ENCODE results near the gene PVALEF.
"Not testable (repeated sequence)": the region's sequence is repeated elsewhere in the genome, so short reads cannot be mapped to it uniquely, and the experiment has no call there.

The PVALEF gene

DNA sequence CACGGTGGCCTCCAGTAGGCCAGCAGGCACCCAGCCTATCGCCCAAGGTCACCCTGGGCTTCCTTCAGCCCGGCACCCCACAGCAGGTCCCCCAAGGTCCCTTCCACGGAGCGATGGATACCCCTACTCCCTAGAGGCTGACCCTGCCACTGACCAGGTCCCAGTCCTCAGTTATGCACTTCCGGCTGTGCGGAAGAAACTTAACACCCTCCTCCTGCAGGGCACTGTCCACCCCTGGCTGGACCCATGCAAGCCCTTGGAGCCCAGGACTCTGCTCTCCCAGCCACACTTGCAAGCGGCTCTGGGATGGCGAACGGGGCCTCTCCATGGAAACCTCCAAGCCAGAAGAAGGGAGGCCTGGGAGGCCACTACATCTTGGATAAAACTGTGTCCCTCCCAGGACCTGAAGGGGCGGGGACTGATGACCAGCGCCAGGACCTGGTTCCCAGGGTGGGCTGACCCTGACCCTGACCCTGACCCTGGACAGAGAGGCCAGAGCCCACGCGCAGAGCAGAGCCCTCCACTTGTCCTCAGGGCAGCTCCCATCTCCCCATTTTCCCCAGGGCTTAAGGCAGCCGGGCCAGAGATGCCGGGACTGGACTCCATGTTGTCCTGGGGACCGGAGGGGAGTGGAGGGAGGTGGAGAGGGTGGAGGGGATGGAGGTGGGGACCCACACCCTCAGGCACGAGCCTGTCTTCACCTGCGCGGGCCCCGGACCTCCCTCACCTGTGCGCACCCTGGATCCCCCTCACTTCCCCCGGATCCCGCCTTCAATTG is 56.7 kb downstream of the PVALEF start:
- no peak for DNase-seq

DNA sequence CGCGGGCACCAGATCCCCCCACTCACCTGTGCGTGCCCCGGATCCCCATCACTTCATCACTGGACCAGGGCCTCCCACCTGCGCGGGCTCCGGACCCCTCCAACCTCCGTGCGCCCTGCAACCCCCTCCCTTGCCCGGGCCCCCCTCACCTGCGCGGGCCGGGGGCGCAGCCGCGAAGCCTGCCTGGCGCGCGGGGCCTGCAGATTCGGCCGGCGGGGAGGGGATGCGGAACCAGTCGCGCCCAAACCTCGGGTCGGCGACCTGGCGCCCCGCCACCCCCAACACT is 57.3 kb downstream of the PVALEF start:
- DNase-seq = no peak

DNA sequence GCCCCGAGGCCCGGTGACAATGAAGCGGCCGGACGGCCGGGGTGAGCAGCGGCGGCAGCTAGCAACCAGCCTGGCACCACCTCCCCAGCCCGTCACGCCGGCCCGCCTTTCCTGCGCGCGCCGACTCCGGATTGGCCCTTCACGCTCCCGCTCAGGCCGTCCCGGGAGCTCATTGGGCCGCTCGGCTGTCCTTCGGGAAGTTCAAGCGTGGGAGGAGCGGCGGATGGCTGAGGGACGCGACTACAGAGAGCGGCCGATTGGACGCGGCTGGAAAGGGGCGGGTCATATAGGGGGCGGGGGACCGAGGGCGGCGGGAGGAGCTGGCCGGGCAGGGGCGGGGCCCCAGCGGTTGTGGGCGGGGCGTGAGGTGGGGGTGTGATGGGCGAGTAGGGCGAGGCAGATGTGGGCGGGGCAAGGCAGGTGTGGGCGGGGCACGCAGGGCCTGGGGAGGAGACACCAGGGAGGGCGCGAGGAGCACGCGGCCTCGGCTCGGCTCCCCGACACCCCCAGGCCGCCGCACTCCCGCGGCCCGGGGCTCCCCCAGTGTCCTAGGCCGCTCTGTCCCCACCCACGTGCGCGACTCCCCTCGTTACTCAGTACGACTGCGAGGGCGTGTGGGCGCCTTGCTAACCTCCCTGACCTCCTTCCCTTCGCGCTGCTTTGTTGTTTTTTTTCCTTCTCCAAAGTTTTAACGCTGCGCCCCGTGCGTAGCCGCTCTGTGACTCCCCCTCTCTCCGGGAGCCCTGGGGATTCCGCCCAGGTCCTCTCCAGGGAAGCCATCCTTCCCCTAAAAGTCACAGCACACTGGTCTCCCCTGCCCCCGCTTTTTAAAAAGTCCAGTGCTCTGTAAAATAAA is 57.8 kb downstream of the PVALEF start, which contains the start of gene CEP131:
TSS of gene CEP131 (minus strand) at position 60 of the 856 bp plus-strand sequence. CDS start 2,909 bp downstream, outside the sequence.
- peak; percentile 98 for DNase-seq

DNA sequence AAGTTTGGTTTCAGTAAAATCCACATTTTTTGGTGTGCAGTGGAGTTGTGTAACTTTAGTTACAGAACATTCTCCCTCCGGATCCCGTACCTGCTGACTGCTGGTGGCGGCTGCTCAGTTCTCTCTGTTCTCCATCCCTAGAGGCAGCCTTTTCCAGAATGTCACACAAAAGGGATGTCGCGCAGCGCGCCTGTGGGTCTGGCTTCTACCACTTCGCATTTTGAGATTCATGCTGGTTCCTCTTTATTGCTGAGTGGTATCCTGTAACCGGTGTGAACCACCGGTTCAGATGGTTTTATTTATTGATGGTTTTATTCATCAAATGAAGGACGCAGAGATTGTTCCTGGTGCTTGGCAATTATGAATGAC is 58.4 kb downstream of the PVALEF start:
- no peak for DNase-seq

DNA sequence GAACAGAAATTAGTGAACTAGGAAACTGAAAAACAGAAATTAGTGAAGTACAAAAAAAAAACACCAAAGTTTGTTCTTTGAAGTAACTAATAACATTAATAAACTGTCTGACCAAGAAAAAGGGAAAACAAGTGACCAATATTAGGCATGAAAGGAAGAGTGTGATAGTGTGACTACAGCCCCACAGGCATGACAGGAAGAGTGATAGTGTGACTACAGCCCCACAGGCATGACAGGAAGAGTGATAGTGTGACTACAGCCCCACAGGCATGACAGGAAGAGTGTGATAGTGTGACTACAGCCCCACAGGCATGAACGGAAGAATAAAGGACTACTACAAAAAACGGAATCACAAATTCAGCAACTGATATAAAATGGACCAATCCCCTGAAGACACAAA is 62.3 kb downstream of the PVALEF start:
- not testable (repeated sequence) for DNase-seq

DNA sequence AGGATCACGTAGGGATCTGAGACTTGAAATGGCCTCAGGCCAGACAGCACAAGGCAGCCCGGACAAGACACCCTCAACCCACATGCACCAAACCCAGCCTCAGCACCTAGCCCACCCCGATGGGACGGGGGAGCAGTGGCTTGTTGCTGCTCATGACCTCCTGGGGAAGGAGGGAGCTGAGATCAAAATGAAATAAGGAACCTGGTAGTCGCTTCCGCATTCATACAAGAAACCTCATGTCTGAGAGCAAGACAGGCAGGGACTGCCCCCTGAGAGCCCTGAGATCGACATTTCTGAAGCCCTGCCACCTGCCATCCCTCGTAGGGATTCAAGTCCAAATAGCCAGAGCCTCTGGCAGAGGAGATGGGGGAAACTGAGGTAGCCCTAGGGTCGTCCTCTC is 63.1 kb downstream of the PVALEF start:
- DNase-seq = no peak

DNA sequence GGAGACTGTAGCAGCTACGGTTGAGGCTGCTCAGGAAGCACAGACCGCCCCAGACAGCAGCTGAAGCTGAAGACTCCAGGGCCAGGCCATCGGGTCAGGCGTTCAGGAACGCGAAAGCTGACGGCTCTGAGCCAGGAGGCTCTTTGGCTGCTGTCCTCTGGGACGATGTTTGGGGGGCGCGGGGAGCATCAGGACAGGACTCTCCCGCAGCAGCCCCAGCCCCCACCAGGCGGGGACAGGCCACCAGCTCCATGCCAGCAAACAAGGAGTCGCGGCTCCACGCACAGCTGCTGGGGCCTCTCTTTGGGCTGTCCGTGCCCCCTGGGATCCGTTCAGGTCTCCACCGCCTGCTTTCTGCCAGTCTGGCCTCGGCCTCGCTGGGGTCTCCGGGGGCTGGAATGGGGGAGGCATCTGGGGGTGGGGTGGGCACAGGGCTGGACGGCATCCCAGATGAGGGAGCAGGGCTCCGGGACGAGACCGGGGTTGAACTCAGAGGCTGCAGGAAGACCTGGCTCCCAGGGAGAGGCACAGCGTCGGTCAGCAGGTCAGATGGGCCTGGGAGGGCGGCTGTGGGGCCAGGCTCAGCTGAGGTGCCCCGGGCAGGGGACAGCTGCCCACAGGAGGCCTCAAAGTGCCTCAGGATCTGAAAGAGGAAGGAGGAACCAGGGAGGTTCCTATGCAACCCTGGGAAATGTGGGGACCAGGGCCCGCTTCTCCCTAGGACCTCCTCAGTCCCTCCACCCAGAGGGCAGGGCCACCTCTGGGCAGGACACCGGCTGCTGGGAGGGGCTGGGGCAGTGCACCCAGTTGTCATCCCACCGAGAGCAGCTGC is 63.7 kb downstream of the PVALEF start:
- DNase-seq = no peak

DNA sequence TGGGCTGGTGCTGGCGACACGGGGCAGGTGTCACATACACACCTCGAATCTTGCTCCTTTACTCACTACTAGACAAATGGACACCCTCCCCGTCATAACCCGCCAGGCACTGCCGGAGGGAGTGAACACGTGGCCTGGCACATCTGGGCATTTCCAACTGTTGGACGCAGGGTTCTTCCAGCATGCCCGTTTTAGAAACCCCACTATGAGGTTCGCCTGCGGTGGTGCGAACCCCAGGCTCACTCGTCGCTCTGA is 64.3 kb downstream of the PVALEF start:
- no peak for DNase-seq

DNA sequence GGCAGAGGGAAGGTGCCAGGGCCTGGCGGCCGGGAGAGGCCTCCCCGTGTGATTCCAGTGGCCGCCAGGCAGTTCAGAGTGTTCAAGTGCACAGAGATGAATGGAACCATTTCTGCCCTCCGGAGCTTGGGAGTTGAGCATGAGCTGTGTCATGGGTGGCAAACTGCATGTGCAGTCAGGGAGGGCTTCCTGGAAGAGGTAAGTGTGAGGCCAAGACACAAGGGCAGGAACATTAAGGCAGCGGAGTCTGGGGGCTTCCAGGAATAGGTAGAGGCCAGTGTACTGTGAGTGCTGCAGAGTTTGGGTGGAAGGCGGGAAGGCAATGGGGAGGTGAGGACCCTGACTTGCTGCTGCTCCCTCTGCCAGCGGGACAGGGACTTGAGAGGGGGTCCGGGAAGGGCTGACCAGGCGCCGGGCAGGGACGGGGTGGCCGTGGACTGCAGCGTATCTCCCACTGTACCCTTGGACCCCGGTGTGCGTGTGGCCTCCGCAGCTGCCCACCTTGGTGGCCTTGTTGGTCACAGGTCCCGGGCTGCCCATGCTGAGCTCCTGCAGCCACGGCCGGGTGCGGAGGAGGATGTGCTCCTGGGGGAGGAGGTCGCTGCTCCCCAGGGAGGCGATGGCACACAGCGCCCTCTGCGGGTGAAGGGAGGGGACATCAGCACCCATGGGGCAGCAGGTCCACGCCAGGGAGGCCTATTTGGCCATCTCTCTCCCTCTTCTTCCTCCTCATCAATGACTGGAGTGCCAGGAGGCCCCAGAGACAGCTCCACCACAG is 64.9 kb downstream of the PVALEF start:
- DNase-seq = no peak

DNA sequence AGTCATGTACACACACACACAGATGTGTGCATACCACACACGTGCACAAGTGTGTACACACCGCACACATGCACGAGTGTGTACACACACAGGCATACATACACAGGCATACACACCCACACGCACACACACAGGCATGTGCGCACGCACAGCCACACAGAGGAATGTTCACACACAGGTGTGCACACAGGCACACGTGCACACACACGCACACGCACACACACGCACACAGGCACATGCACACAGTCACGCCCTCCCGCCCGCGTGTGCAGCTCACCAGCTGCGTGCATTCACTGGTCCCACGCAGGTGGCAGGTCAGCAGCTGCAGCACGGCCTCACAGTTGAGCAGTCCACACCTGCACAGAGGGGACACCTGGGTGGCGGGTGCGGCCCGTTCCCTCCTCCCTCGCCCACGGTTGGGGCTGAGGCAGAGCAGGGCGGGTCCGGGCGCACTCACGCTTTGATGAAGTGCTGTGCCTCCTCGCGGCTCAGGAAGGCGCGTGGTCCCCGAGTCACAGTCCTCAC is 65.9 kb downstream of the PVALEF start:
- DNase-seq = no peak

DNA sequence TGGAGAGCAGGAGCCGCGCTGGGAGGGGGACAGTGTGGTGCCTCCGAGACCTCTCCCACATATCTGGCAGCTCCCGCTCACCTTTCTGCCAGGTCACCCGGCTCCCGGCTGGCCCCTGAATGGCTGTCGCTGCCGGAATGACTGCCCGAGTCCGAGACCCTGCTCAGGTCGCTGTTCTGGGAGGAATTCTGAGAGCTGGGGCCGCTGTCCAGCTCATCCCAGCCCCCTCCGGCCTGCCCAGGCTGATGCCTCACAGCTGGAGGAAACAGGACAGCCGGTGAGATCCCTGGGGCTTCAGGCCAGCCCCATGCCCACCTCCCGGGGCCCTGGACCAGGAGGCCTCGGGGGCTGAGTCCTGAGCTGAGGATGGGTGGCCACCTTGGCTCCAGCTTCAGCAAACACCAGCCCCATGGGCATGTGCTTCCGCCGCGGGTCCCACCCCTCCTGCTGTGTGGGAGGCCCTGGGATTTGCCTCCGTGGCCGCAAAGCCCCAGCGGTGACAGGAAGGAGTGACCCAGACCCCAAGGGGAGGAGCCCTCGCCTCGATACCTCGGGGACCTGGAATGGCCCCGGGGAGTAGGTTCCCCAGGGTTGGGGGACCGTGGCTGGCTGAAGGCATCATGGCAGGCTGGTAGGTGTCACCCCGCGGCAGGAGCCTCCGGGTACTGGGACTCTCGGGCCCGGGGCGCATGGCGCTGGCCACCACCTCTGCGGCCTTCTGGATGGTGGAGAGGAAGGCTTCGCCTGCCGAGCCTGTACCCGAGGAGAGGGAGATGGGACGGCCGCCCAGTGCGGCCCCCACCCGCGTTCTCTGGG is 66.7 kb downstream of the PVALEF start:
- no peak for DNase-seq
